HG03108 (cell line): ENCODE data around the gene SLFNL1.

ENCODE experiments used
- ATAC-seq: cut with Tn5 transposase; IDR thresholded peaks from one replicate; pipeline ENCODE4 v1.9.1; 2021; ENCODE audit warnings: moderate library complexity; ENCODE audit not compliant: unreplicated experiment

SLFNL1 gene

DNA sequence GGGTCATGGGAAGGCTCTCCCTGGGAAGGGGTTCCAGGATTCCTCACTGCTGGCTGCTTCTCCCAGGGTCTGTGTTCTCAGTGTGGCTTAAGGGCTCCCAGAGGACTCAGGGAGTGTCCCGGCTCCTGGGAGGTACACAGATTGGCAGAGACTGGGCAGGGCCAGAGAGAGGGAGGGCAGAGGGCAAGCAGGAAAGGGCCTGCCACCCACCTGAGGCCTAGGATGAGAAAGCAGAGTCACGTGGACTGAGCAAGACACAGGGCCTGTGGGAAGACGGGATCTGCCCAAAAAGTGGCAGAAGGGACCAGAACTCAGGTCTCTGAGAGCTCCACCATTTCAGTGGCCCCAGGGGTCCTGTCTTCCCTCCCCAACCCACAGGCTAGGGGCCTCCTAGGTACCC lies 871 bp downstream of the SLFNL1 start:
- no peak for ATAC-seq

DNA sequence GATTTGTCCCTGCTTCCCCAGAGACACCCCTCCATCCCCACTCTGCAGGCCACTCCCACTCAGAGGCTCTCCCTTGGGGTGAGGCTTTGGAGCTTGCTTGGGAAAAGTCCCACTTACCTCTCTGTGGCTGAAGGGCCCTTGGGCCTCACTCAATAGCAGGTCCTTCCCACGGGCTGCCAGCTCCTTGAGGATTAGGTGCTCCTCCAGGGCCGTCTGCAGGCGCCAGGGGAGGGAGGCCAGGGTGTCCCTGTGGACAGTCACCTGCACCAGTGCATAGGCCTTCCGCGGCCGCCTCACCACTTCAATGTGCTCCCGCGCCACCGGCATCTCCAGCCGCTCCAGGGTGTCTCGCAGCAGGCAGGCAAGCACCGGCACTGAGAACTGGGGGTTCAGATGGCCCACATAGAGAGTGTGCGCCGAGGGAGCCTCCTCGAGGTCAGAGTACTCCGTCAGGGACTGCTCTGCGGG lies 1.4 kb downstream of the SLFNL1 start:
- ATAC-seq = no peak

DNA sequence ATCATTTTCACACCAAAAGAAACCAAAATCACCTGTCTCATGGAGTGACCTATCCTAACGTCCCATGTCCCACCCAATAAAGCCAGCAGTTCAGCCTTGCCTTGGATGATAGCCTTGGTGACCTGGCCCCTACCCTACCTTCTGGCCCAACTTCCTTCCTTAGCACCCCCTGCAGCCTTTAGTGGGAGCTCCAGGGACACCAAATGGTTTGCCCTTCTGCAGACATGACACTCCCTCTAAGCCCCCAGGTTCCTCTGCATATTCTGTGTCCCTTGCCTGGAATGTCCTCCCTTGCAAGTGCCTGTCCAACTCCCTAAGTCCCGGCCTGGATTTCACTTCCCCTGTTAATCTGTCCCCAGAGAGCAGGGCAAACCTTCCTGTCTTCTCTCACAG lies 2.2 kb downstream of the SLFNL1 start:
- no peak for ATAC-seq

DNA sequence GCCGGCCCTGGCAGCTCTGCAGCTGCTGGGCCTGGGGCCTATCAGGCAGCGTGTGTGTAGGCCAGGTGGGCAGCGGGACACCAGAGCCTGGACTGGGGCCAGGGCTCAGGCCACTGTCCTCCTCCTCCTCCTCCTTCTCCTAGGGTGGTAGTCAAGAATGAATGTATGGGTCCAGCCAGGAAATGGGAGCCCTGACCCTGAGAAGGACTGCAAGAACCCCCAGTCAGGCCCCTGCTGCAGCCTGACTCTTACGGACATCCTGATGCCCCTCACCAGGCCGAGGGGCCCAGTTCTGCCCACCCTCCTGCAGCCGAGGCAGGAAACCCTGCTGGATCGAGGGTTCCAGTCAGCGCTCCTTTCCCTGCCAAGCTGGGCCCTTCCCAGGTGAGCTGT lies 3.5 kb downstream of the SLFNL1 start:
- ATAC-seq = no peak

DNA sequence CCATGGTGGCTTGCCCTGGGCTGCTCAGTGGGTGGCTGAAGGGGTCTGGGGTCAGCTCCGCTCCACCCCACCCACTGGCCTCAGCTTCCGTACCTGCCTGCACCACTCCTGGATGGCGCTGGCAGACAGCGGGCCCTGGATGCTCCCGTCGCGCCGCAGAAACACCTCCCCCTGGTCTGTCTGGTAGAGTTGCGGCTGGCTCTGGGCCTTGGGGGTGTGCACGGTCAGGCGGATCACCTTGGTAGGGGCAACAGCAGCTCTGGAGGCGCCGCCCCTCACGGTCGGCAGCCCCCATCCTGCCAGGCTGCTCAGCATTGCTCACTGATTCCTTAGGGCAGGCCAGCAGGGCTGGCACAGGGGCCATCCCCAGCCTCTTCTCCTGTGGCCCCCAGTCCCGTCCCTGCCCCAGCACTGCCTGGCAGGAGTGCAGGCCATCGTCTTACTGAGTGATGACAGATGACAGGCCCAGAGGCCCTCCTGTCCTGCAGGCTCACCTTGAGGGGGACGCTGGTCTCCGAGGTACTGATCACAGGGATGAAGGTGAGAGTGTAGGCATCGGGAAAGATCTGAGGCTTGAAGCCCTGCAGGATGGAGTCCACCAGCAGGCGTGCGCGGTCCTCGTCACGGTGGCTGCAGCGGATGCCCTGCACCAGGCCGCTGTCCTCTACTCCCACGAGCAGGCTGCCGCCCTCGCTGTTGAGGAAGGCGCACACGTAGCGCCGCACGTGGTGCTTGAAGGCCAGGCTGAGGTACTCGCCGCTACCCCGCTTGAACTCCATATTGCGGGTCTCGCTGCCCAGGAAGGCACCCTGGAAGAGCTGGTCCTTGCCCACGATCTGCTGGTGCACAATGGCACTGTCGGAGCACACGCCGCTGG lies 4.1 kb downstream of the SLFNL1 start:
- ATAC-seq = no peak

DNA sequence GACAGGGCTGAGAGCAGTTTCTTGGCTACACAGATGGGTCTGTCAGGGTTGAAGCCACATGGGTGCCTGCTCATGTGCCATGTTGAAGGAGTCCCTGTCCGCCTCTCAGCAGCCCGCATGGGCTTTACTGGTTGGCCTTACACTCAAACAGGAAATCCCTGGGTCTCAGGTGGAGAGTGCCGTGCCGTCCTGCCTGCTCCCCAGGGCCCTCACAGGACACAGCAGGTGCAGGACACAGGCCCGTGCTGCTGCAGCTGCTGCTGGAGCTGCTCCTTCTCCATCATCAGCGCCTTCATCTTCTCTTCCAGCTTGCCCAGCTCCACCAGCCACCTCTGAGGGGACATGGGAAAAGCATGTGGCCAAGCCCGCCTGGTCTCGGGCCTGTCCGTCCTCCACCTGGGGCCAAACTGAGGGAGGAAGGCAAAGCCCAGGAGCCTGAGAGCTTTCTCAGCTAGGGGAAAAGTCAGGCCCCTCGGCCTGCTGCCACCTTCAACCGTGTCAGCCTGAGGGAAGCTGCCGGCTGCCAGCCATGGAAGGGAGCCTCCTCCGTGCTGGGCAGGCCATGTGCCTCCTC lies 5.5 kb downstream of the SLFNL1 start:
- no peak for ATAC-seq

DNA sequence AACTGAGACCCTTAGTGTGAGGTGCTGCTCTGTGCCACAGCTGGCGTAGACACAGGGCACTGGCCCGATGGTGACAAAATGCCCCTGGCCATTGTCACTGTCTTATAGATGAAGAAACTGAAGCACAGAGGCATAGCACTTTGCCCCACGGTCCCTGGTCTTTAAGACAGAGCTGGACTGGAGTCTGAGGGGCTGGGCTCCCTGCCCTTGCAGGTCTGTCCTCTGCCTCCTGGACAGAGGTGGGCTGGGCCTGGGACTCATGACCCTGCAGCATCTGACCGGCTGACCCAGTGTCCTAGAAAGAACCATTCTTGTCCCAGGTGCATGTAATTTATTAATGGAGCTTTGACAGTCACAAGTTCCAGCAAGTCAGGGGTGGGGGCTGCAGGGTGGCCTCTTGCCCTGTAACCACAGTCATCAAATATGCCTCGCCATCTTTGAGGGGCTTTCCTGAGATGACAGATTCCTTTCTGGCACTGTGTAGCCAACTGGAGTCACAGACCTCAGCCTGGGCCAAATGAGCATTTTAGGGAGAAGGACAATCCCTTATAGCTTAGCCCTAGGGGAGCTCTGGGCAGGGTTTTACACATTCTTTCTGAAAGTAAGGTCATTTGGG lies 6.1 kb downstream of the SLFNL1 start:
- ATAC-seq = no peak

DNA sequence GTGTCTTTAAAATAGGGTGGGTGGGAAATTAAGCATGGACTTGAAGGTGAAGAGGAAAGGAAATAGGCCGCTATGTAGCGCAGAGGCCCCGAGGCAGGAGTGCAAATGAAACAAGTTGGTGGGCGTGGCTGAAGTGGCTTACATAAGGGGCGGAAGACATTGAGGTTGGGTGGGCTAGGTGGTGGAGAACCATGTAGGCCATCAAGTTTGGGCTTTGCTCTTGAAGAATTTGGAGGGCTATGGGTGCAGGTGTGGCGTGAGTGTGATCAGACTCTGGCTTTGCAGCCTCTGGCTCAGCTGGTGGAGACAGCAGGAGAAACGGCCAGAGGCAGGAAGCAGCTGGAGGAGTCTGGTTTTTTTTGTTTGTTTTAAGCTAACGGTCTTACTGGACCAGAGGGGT lies 6.7 kb downstream of the SLFNL1 start:
- no peak for ATAC-seq

DNA sequence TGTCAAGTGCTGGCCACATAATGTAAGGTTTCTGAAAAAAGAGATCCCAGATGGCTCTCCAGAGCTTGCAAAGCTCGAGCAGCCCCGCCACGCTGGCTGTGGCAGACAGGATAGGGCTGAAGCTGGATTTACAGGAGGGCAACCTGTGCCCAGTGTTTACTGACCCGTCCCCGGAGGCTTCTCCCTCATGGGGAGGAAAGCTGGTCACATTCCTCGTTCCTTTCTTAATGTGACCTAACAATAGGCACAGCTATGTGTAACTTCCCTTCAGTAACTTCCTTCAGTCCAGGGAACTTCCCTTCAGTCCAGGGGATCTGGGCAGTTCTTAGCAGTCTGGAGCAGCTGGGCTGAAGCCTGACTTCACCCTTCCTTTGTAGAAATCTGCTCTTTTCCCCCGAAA lies 7.7 kb downstream of the SLFNL1 start:
- no peak for ATAC-seq

DNA sequence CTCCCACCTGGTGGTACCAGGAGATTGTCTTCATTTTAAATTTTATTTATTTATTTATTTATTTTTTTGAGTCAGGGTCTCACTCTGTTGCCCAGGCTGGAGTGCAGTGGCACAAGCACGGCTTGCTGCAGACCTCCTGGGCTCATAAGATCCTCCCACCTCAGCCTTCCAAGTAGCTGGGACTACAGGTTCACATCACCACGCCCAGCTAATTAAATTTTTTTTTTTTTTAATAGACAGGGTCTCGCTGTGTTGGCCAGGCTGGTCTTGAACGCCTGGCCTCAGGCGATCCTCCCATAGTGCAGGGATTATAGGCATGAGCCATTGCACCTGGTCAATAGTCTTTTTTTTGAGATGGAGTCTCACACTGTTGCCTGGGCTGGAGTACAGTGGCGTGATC lies 8.5 kb downstream of the SLFNL1 start:
- ATAC-seq = no peak

DNA sequence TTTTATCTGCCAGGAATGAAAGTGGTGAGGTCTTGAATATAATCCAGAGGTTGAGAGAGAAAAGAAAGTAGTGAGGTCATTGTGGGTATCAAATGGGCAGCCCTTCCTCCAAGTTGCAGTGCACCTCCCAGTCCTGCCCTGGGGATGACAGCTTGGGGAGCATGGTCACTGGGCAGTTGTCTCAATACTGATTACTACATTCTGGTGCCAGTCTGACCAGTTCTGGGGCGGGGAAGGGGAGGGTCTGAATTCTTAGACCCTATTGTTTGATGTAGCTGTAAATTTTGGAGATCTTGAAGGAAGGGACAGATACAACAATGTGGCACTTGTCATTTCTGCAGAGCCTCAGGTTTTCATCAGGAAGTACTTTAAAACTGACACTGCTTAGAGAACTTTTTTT lies 11.2 kb downstream of the SLFNL1 start:
- no peak for ATAC-seq

DNA sequence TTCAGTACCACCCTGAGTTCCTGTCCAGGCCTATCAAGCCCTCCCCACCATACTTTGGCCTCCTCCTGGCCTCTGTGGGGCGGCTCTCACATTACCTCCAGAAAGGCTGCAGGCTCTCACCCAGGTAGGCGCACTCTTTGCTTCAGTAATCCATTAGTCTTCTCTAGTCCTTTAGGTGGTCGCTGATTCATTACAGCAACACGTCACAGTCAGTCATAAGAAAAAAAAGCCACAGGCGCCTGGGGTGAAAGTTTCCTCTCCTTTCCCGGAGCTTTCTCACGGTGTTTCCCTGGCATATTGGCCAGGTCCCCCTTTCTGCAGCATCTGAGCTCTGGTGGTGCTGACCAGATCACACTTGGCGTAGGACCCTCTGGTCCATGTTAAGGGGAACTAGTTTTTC lies 12.1 kb downstream of the SLFNL1 start:
- no peak for ATAC-seq

DNA sequence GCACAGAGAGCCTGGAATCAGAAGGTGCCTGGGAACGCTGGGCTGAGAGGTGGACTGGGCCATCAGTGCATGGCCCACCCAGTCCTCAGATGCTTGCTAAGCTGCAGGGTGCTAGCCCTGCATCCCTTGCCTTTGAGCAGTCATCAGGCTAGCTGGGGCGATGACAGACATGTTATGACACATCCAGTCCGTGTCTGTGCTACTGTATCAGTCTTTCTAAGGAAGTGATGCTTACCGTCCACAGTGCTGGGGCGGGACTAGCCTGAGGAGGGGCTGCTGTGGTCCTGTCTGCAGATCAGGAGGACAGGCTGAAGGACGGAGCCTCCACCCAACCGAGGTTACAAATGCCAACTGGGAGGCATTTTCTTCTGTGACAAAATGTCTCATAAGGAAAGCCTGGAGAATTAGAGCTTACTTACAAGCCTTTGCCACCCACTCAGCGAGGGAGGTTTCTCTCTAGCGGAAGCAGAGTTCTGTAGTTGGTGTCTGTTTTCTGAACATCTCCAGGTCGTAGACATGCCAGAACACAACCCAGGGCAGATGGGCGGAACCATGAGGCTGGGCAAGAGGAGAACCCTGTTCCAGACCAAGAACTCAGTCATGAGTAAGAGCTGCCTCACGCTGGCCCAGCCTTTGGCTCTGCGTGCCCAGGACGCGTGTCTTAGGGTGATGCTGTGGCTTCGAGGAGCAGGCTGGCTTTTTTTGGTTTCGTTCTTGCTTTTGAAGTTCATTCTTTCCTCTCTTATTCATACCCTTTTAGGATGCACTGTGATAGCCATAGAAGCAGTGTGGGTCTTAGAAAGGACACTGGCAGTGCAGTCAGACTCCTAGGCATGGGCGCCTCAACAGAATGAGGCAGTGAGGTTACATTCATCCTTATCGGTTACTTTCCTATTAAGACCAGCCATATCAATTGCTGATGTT lies 14.3 kb downstream of the SLFNL1 start:
- no peak for ATAC-seq

DNA sequence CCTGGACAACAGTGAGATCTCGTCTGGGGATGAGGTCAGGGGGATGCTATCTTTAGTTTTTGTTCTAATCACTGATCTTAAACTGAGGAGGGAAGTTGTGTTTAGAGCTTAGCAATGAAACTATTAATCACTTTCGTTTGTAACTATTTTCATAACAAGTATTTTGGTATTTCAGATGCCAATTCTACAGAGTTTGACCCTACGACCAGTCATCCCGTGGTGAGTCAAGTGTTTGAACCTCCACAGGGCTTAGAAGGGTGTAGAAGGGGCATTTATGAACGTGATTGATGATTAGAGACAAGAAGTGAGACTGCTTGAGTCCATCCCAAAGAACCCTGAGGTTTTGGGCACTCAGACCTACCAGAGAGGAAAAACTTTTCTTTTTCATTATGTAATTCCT lies 15.6 kb downstream of the SLFNL1 start:
- no peak for ATAC-seq

DNA sequence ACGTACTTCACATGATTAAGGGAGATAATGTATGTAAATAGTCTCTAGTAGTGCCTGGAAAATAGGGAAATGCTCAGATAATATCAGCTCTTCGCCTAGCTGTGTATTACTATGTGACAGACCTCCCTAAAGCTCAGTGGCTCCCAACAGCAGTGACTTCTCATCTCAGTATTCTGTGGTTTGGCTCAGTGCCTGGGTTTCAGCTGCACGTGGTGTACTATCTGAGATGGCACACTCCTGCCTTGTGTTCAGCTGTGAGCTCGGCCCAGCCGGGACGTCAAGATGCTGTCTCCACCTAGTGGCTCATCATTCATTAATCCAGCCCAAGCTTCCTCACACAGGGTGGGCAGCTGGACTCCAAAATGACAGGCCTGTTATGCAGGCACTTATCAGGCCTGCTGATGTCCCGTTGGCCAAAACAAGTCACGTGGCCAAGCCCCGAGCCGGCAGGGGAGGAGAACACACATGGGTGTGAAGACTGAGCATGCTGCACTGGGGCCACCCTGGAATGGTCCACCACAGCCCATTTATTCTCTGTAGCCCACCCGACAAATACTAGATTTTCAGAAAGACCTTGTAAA lies 17.8 kb downstream of the SLFNL1 start:
- peak; percentile 96 for ATAC-seq

DNA sequence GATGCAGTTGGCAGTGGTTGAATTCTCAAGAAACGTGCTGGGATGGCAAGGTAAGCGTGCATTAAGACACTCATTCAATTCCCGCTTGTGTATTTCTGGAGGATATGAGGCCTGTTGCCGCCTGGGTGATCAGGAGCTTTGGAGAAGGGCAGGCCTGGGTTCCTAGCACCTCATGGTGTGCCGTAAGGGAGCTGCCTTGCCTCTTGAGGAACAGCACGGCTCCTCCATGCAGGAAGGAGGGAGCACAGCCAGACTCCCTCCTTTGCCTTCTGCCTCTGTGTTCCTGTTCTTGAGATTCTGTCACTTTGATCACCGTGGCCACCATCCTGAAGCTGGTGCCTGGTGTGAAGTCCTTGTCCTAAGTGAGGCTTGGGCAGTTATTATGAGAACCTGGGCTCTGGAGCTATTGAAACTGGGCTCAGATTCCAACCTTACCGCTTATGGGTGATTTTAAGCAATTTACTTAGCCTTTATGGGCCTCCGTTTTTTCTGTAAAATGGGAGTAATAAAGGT lies 18.3 kb downstream of the SLFNL1 start:
- no peak for ATAC-seq

DNA sequence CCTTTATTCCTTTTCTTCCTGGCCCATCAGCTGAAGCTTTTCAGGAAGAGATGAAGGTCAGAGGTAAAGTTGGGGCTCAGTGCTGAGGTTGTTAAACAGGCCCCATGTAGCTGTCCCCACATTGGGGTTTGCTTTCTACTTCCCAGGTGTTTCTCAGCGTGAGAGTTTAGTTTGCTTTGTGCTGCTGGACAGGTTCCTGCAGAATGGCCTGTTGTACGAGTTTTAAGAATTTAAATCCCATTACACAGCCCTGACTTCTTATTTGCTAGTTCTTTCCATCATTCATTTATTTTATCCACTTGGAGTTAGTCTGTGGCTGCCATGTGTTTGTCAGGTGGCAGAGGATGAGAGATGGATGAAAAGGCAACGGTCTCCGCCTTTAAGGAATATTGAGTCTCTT lies 22.9 kb downstream of the SLFNL1 start:
- ATAC-seq = no peak

DNA sequence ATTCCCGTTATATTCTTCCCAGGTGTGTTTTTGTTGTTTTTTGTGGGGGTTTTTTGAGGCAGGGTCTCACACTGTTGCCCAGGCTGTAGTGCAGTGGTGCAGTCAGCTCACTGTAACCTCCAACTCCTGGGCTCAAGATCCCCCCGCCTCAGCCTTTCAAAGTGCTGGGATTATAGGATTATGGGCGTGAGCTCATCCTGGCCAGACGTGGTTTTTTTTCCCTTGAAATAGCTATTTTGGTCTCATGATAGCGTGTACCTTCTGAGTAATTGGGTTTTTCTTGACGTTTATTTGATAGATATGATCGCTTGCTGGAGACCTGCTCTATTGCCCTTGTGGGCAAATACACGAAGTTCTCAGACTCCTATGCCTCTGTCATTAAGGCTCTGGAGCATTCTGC lies 24.4 kb downstream of the SLFNL1 start:
- ATAC-seq = no peak

DNA sequence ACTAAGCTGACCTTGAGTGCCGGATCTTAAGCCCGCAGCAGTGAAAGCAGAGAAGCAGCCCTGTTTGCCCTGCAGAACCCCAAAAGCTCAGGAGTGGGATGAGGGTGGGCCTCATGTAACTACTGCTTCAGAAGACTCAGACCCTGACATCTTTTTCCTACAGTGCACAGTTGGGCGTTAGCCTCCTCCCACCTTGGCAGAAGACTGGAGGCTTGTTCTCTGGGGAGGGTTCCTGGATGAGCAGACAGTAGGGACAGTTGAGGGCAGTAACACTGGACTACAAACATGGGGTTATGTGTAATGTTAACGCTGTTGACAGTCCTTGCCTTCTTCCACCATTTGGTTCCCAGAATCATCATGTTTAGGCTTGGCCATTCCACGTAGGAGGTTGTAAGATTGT lies 32.5 kb downstream of the SLFNL1 start:
- ATAC-seq = no peak

DNA sequence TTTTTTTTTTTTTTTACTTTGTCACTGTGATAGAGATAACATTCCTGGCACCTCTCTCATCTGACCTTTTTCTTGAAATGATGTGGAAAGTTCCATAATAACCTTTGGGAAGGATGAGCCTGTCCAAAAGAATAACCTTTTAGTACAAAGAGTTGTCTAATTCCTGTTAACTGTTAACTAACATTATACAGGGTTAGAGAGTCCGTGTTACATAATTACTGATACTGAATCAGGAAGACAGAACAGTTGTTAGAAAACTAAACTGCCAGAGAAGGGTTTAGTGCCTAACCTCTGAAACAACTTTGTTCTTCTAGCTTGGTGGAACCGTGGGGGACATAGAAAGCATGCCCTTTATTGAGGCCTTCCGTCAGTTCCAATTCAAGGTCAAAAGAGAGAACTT lies 33.2 kb downstream of the SLFNL1 start:
- ATAC-seq = no peak
